ENCODE data around the gene GPBP1.

The GPBP1 gene

GRCh38 chr5:57211039-57211438, 37.2 kb downstream of the GPBP1 start:
- no peak for DNase-seq (ENCODE audit: low read depth)

GRCh38 chr5:57215629-57216195, 41.9 kb downstream of the GPBP1 start:
- no peak for DNase-seq (ENCODE audit: low read depth)

GRCh38 chr5:57216714-57217113, 42.9 kb downstream of the GPBP1 start:
- no peak for DNase-seq (ENCODE audit: low read depth)

GRCh38 chr5:57219386-57219785, 45.5 kb downstream of the GPBP1 start:
- DNase-seq (ENCODE audit: low read depth) = no peak

GRCh38 chr5:57221049-57221568, 47.2 kb downstream of the GPBP1 start:
- DNase-seq (ENCODE audit: low read depth) = no peak

- DNase-seq (ENCODE audit: low read depth) = no peak
These were observed 51.7 kb downstream of the GPBP1 start for GRCh38 chr5:57225553-57225952.

- no peak for DNase-seq (ENCODE audit: low read depth)
These were observed 55.5 kb downstream of the GPBP1 start for GRCh38 chr5:57229313-57229712.

- no peak for DNase-seq (ENCODE audit: low read depth)
These were observed 57.7 kb downstream of the GPBP1 start for GRCh38 chr5:57231607-57232006.

GRCh38 chr5:57232293-57233033, 58.6 kb downstream of the GPBP1 start:
- no peak for DNase-seq (ENCODE audit: low read depth)

- no peak for DNase-seq (ENCODE audit: low read depth)
These were observed 69.7 kb downstream of the GPBP1 start for GRCh38 chr5:57243286-57244137.

GRCh38 chr5:57244331-57244730, 70.5 kb downstream of the GPBP1 start:
- DNase-seq (ENCODE audit: low read depth) = no peak

- no peak for DNase-seq (ENCODE audit: low read depth)
These were observed 72.6 kb downstream of the GPBP1 start for GRCh38 chr5:57246426-57246825.

GRCh38 chr5:57247765-57248164, 73.9 kb downstream of the GPBP1 start:
- DNase-seq (ENCODE audit: low read depth) = no peak

- DNase-seq (ENCODE audit: low read depth) = no peak
These were observed 75.5 kb downstream of the GPBP1 start for GRCh38 chr5:57249265-57249874.

- DNase-seq (ENCODE audit: low read depth) = no peak
These were observed 84.2 kb downstream of the GPBP1 start for GRCh38 chr5:57258052-57258451.

GRCh38 chr5:57258943-57259342, 85.1 kb downstream of the GPBP1 start:
- DNase-seq (ENCODE audit: low read depth) = no peak

GRCh38 chr5:57259704-57260103, 85.8 kb downstream of the GPBP1 start:
- no peak for DNase-seq (ENCODE audit: low read depth)

GRCh38 chr5:57262541-57262940, 88.7 kb downstream of the GPBP1 start:
- no peak for DNase-seq (ENCODE audit: low read depth)

GRCh38 chr5:57267805-57268204, 93.9 kb downstream of the GPBP1 start:
- DNase-seq (ENCODE audit: low read depth) = no peak

GRCh38 chr5:57276353-57276752, 102.5 kb downstream of the GPBP1 start:
- no peak for DNase-seq (ENCODE audit: low read depth)

GRCh38 chr5:57277085-57277484, 103.2 kb downstream of the GPBP1 start:
- DNase-seq (ENCODE audit: low read depth) = no peak

- DNase-seq (ENCODE audit: low read depth) = no peak
These were observed 107.0 kb downstream of the GPBP1 start for GRCh38 chr5:57280853-57281252.
